Astrocyte of the spinal cord (primary cell): ENCODE results near the gene DLEC1.
A peak's percentile ranks its signal among the peaks of the same experiment; 100 is the strongest.

Experiments
- DNase-seq: peaks from one replicate; pipeline ENCODE4 v3.0.0; 2011; ENCODE audit warnings: low read depth, low spot score
- H3K4me3 ChIP-seq: 2 replicates; pipeline ENCODE4 v1.5.1; 2011; ENCODE audit warnings: low read depth, mild to moderate bottlenecking, low read length, moderate library complexity
- in situ Hi-C: cut with HindIII; loops from 2 replicates; pipeline ENCODE4 v1.10.0; 2017; ENCODE audit warnings: low sequenced_read_pairs
- TF ChIP-seq, protein P1 (sequence below): IDR thresholded peaks from 2 replicates; pipeline ENCODE4 v1.5.1; 2012; ENCODE audit warnings: low read depth, mild to moderate bottlenecking, low read length, inconsistent platforms

The DLEC1 gene

DNA sequence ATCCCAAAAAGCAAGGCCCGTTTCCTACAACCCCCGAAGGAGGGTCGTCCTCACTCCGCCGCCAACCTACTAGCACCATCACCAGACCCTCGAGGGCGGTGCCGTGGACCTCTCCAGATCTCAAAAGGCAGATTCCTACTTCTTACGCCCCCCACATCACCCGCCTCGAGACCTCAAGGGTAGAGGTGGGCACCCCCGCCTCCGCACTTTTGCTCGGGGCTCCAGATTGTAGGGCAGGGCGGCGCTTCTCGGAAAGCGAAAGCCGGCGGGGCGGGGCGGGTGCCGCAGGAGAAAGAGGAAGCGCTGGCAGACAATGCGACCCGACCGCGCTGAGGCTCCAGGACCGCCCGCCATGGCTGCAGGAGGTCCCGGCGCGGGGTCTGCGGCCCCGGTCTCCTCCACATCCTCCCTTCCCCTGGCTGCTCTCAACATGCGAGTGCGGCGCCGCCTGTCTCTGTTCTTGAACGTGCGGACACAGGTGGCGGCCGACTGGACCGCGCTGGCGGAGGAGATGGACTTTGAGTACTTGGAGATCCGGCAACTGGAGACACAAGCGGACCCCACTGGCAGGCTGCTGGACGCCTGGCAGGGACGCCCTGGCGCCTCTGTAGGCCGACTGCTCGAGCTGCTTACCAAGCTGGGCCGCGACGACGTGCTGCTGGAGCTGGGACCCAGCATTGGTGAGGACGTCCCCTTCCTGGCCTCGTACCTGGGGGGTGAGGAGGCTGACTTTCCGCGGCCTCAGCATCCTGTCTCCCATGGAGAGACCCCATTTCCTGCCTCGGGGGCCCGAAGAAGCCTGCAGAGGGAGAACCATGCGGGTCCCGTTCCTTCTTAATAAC lies 99.6 kb downstream of the DLEC1 start, which contains the start of gene MYD88:
Gene MYD88, plus strand, starts transcription at position 313 of the 842 bp plus-strand sequence. Its CDS starts 40 bp downstream, at position 353.
- TF ChIP-seq, protein P1, sequence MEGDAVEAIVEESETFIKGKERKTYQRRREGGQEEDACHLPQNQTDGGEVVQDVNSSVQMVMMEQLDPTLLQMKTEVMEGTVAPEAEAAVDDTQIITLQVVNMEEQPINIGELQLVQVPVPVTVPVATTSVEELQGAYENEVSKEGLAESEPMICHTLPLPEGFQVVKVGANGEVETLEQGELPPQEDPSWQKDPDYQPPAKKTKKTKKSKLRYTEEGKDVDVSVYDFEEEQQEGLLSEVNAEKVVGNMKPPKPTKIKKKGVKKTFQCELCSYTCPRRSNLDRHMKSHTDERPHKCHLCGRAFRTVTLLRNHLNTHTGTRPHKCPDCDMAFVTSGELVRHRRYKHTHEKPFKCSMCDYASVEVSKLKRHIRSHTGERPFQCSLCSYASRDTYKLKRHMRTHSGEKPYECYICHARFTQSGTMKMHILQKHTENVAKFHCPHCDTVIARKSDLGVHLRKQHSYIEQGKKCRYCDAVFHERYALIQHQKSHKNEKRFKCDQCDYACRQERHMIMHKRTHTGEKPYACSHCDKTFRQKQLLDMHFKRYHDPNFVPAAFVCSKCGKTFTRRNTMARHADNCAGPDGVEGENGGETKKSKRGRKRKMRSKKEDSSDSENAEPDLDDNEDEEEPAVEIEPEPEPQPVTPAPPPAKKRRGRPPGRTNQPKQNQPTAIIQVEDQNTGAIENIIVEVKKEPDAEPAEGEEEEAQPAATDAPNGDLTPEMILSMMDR, result peak; percentile 12
- DNase-seq, result peak; percentile 69
- in situ Hi-C loops, result no loop called here
- H3K4me3 ChIP-seq, result peak within 1 kb of the TSS; percentile 82

DNA sequence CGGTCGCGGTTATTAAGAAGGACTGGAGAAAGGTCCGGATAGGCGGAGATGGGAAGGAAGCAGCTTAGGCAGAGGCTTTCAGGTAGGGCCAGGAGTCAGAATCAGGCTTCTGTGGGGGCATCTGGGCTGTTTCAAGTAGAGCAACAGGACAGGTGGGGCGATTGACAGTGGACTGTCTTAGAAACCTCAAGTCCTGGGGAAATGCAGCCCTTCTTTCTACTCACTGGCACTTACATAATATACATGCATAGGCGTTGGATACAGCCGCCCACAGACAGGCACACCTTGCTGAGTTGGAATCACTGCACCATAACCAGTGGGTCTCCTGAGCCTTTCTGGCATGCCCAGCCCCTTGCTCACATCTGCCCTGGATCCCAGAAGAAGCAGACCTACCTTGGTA lies 100.2 kb downstream of the DLEC1 start:
- DNase-seq, result no peak
- in situ Hi-C loops, result no loop called here
- TF ChIP-seq, protein P1, result no peak
- H3K4me3 ChIP-seq, result peak overlapping the region; percentile 76

DNA sequence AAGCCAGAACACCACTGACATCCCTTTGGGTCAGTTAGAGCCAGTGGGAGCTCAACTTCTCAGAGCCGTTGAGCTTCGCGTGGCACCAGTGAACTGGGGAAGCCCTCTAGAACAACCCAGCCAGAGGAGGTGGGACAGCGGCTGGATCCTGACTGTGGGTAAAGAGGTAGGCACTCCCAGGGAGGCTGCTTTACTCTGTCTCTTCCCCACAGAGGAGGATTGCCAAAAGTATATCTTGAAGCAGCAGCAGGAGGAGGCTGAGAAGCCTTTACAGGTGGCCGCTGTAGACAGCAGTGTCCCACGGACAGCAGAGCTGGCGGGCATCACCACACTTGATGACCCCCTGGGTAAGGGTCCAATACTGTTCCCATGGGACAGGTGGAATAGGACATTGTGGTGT lies 100.6 kb downstream of the DLEC1 start:
- TF ChIP-seq, protein P1, result no peak
- in situ Hi-C loops, result no loop called here
- DNase-seq, result no peak
- peak overlapping the region; percentile 76 for H3K4me3 ChIP-seq

DNA sequence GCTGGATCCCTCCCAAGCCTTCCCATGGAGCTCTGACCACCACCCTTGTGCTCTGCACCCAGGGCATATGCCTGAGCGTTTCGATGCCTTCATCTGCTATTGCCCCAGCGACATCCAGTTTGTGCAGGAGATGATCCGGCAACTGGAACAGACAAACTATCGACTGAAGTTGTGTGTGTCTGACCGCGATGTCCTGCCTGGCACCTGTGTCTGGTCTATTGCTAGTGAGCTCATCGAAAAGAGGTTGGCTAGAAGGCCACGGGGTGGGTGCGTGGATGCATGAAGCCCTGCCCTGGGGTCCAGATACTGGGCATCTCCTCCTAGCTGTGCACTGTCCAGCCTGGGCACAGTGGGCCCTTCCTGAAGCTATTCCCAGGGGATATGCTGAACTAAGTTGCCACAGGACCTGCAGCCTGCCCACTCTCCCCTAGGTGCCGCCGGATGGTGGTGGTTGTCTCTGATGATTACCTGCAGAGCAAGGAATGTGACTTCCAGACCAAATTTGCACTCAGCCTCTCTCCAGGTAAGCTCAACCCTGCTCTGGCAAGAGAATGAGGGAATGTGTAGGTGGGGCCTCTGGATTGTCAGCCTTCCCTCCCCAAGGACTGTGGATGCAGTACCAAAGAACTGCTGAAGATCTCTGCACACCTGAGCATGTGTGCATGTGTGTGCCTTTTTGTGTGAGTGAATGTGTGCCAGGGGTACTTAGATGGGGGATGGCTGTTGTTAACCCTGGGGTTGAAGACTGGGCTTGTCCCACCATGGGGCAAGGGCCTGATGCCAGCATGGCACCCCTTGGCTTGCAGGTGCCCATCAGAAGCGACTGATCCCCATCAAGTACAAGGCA lies 101.5 kb downstream of the DLEC1 start:
- H3K4me3 ChIP-seq, result no peak overlapping the region
- in situ Hi-C loops, result no loop called here
- TF ChIP-seq, protein P1, result no peak
- DNase-seq, result no peak

DNA sequence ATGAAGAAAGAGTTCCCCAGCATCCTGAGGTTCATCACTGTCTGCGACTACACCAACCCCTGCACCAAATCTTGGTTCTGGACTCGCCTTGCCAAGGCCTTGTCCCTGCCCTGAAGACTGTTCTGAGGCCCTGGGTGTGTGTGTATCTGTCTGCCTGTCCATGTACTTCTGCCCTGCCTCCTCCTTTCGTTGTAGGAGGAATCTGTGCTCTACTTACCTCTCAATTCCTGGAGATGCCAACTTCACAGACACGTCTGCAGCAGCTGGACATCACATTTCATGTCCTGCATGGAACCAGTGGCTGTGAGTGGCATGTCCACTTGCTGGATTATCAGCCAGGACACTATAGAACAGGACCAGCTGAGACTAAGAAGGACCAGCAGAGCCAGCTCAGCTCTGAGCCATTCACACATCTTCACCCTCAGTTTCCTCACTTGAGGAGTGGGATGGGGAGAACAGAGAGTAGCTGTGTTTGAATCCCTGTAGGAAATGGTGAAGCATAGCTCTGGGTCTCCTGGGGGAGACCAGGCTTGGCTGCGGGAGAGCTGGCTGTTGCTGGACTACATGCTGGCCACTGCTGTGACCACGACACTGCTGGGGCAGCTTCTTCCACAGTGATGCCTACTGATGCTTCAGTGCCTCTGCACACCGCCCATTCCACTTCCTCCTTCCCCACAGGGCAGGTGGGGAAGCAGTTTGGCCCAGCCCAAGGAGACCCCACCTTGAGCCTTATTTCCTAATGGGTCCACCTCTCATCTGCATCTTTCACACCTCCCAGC lies 102.4 kb downstream of the DLEC1 start:
- no peak overlapping the region for H3K4me3 ChIP-seq
- TF ChIP-seq, protein P1, result no peak
- in situ Hi-C loops, result no loop called here
- DNase-seq, result no peak

DNA sequence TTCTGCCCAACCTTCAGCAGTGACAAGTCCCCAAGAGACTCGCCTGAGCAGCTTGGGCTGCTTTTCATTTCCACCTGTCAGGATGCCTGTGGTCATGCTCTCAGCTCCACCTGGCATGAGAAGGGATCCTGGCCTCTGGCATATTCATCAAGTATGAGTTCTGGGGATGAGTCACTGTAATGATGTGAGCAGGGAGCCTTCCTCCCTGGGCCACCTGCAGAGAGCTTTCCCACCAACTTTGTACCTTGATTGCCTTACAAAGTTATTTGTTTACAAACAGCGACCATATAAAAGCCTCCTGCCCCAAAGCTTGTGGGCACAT lies 102.9 kb downstream of the DLEC1 start:
- TF ChIP-seq, protein P1, result no peak
- in situ Hi-C loops, result no loop called here
- no peak for DNase-seq

More for the DNA sequence above, 102.9 kb downstream of the DLEC1 start:
- no peak overlapping the region for H3K4me3 ChIP-seq
